Measurements from ENCODE around the gene EDEM3.
"Not testable (repeated sequence)": the region's sequence is repeated elsewhere in the genome, so short reads cannot be mapped to it uniquely, and the experiment has no call there.

The EDEM3 gene, protein sequence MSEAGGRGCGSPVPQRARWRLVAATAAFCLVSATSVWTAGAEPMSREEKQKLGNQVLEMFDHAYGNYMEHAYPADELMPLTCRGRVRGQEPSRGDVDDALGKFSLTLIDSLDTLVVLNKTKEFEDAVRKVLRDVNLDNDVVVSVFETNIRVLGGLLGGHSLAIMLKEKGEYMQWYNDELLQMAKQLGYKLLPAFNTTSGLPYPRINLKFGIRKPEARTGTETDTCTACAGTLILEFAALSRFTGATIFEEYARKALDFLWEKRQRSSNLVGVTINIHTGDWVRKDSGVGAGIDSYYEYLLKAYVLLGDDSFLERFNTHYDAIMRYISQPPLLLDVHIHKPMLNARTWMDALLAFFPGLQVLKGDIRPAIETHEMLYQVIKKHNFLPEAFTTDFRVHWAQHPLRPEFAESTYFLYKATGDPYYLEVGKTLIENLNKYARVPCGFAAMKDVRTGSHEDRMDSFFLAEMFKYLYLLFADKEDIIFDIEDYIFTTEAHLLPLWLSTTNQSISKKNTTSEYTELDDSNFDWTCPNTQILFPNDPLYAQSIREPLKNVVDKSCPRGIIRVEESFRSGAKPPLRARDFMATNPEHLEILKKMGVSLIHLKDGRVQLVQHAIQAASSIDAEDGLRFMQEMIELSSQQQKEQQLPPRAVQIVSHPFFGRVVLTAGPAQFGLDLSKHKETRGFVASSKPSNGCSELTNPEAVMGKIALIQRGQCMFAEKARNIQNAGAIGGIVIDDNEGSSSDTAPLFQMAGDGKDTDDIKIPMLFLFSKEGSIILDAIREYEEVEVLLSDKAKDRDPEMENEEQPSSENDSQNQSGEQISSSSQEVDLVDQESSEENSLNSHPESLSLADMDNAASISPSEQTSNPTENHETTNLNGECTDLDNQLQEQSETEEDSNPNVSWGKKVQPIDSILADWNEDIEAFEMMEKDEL

DNA sequence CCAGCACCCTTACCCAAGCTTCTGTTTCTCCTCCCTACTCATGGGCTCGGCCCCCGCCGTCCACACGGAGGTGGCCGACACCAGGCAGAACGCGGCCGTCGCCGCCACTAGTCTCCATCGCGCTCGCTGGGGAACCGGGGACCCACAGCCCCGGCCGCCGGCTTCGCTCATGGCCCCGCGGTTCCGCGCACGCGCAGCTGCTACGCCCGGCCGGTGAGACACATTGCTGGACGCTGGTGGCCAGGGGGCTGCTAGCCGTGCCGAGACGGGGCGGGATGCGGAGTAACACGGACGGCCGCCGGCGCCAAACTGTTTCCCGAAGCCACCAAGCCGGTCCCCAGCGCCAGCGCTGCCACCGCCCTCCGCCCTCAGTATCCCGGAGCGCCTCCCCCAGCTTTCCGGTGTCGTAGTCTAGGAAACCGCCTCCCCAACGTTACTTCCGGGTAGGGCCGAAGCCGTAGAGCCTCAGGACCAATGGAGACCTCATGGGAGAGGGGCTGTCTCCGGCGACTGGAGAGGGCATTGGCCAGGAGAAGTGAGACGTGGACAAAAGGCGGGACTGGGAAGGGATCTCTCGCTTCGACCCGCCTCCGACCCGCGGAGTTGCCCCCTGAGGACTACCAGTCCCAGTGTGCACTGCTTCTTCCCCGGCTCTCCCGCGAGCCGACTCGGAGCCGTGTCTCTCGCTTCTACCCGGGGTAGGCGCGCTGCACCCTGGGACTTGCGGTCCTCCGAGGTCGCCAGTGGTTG, at the start of gene EDEM3:
TSS of gene EDEM3 (minus strand) at position 383 of the 750 bp plus-strand sequence. CDS start at position 171, 212 bp downstream.
- peak; percentile 94 to 98 for DNase-seq (ENCODE audit: extremely low read depth in 1 of 2, low read depth in 1 of 2)

DNA sequence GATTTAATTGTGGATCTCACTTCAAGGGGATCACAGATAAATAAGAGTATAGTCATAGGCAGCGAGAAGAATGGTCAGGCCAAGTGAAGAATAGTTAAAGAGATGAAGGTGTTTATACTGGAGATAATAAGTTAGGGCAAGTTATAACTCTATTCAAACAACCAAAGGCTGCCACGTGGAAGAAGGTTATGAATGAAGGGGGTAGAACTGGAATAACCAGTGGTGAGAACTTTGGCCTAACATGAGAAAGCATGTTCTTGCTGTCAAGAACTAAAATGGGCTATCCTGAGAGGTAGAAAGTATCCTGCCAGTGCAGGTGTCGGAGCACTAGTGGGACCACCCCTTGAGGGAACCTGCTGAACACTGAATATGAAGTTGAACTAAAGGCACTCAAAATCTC, 49.6 kb upstream of the EDEM3 start:
- no peak for DNase-seq (ENCODE audit: extremely low read depth in 1 of 2, low read depth in 1 of 2)

DNA sequence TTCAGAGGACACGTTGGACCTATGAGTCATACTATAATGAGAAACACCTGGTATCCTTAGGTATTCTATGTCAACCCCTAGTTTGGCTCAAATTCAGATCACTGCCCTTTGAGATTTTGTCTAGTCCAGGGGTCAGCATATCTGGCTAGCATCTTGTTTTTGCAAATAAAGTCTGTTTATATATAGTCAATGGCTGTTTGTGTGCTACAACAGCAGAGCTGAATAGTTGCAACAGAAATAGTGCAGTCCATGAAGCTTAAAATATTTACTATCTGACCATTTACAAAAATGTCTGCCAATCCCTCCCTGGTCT, 48.5 kb upstream of the EDEM3 start:
- no peak for DNase-seq (ENCODE audit: extremely low read depth in 1 of 2, low read depth in 1 of 2)

DNA sequence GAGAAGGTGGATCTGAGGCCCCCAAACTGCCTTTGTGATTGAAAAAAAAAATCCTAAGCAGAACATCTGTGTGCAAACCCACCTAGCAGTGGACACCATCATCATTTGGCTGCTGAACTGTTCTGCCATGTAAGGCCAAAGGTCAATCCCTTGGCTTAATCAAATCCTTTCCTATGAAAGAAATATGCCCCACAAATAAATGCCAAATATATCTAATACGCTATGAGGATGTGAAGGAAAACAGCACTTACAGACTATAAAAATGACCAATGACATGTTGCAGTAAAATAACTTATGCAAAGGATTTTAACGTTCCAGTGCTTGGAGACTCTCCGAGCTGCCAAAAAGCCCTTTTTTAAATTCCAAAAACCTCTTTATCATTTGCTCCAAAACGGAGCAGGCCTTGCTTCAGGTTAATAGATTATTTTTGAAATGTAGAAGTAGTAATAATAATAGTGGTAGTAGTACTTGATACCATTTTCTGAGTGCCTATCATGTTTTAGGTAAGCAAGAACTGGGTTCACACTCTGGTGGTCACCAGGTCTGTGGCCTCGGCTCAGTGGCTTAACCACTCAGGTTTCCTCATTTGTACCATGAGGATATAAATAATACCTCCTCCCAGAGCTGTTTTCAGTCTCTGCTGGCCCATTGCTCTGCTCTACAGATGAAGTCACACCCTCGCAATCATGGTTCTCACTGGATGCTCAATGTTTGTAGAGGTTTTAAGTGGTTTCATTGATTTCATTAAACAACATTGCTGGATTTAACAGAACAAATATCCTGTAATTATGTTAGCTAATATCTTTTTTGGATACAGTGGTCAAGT, 47.9 kb upstream of the EDEM3 start:
- no peak for DNase-seq (ENCODE audit: extremely low read depth in 1 of 2, low read depth in 1 of 2)

DNA sequence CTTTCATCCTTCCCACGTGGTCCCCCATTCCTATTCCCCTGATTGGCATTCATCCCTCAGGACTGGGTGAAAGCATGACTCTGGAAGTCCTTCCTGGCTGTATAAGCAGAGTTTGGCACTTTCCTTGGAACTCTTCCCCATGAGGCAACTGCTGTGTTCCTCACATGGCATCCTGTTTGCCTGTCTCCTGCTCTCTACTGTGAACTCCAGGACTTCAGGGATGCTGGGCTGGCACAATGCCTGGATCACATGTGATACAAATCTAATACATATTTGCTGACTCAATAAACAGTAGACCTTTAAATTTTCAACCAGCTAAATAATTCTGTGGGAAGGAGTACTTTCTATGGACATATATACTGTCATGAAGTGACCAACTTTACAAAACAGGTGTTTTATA, 46.8 kb upstream of the EDEM3 start:
- no peak for DNase-seq (ENCODE audit: extremely low read depth in 1 of 2, low read depth in 1 of 2)

DNA sequence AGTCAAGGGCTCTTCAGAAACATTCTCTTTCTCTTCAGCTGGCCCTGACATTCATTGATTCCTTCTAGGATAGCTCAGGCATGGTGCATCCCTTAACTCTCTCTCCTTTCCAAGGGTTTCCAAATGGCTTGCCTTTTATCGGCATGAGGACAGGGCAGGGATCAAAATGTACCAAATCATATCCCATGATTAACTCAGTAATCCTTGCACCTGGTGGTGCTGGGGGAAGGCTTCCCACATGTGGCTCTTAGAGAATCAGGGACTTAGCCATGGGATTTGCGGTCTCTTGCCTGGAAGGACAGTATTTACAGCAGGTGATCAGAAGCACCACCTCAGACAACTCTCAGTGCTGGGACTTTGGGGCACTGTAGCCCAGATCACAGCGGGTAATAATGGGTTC, 46.2 kb upstream of the EDEM3 start:
- no peak for DNase-seq (ENCODE audit: extremely low read depth in 1 of 2, low read depth in 1 of 2)

DNA sequence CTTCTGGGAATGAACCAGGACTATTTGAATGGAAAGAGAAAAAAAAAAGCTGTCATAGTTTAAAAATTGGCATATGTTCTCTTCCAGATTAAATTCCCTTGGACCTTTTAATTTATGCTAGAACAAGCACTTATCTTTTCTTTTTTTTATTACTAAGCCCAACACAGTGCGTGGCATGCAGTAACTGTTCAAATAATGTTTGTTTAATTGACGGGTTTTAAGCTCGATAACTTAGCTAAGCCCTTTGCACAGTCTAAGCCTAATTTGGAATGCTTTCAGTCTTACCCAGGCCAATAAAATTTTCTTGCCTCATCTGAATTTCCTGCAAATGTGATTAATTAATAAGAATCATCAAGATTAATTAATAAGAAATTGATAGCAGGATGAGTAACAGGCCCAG, 39.3 kb upstream of the EDEM3 start:
- DNase-seq (ENCODE audit: extremely low read depth in 1 of 2, low read depth in 1 of 2) = no peak

DNA sequence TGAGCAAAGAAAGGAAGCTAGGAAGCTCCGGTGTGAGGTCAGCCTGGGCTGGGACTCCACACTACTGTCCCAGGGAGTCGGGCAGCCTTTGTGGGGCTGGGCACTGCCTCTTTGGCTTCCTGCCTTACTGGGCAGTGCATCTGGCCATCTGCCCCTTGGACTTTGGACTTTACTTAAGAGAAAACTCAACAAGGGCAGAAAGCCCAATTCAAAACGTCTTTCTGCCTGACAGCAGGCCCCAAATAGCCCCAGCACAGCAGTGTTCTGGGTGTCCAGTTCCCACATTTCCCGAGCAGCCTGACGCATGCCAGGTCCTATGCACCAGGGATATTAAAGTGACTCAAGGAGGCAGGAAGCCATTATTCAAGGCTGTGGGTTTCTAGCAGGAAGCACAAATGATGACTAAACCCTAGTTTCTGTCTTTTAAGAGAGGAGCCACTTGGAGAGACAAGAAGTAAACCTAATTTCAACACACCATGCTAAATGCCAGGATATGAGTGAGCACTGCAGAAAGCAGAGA, 37.9 kb upstream of the EDEM3 start:
- DNase-seq (ENCODE audit: extremely low read depth in 1 of 2, low read depth in 1 of 2) = no peak

DNA sequence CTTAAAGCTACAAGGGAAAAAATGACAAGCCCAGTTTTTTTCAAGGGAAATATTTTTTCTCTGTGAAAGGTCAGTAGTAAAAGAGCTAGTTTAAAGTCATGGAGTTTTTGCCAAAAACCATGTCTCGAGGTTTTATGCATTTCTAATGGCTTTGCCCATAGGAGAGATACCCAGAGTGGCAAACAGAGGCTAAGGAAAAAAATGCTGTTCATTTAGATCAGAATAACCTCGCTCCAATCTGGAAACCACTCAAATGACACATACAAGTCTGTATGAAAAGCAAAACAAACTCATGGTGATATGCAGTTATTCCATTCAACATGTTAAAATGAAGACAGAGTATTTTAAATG, 36.9 kb upstream of the EDEM3 start:
- no peak for DNase-seq (ENCODE audit: extremely low read depth in 1 of 2, low read depth in 1 of 2)

DNA sequence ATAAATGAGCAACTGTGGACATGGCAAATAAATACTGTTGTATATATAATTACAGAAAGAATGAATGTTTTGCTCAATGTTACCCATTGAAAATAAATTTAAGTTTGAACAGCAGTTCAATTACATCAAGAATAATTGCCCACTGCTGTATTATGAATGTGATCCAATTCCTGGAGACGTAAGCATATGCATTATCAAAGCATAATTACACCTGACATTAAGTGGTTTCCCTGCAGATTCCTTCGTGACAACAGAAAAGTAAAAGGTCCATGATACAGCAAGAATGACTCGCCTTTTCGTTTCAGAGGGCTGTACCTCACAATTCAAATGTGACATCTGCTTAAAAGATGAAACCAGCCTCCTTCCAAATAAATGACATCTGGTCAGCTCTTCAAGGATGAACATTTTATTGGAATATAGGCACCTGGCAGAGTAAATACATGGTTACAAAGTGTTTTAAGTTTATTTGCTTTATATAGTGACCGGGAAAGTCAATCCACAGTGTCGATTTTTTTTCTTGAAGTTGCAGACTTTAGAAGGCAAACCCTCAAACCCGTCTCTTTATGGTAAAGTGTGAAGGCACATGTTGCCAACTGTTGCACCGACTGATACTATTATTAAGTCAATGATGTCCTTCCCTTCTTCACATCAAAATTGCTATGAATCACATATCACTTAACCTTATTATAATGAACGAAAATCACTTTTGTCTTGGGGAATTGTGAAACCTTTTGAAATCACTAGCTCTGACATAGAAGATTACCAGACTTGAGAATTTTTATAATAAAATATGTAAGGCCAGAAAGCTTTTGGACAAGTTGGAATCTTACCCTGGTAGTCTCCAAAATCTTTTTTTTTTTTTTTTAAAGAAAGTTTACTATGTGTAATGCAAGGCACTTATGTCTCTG, 36.2 kb upstream of the EDEM3 start:
- DNase-seq (ENCODE audit: extremely low read depth in 1 of 2, low read depth in 1 of 2) = no peak

DNA sequence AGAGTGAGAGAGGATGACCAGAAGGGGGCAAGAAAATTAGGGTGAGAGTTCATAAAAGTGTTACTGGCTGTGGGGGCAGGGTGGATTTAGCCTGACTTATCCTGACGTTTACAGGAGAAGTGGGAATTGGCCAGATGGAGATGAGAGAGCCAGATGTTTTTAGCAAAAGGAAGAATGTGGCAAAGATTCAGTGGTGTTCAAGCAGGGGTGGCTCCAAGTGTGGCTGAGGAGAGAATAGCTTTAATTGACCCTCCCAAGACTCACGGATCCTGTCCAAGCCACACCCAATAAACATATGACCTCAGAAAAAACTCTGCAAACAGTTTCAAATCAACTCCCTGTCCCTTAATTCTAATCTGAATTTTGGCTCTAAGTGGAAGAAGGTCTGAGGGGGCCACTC, 35.2 kb upstream of the EDEM3 start:
- DNase-seq (ENCODE audit: extremely low read depth in 1 of 2, low read depth in 1 of 2) = no peak

DNA sequence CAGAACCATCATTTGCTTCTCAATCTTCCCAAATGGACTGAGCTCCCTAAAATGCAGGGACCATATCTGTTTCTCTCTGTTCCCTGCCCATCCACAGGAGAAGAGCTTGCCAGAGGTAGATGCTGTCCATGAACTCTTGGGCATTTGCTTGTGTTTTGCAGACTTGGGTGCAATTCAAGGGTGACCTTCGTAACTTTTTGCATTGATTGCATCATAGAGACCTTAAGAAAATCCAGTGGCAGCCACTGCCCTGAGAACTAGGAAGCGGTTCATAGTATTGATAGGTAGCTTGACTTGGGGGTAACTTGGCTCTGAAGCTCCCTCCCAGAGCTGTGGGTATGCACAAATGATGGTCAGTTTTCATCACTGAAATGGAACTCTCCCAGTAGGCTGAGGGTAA, 34.3 kb upstream of the EDEM3 start:
- DNase-seq (ENCODE audit: extremely low read depth in 1 of 2, low read depth in 1 of 2) = no peak

DNA sequence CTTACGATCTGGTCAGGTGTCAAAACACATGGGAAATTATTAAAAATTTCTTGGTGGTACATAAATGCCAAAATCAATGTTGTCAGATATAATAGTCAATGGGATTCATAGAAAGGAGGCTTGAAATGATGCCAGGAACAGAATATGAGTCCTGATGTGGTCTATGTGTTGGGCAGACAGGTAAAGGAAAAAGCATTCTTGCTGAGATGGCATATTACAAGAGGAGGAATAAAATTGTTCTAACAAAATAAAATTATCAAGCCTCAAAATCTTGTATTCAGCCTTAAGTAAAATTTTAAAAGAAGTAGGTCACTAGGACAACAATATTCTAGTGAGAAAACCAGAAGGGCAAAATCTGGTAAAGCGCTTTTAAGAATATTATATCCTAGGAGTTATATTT, 30.9 kb upstream of the EDEM3 start:
- DNase-seq (ENCODE audit: extremely low read depth in 1 of 2, low read depth in 1 of 2) = no peak

DNA sequence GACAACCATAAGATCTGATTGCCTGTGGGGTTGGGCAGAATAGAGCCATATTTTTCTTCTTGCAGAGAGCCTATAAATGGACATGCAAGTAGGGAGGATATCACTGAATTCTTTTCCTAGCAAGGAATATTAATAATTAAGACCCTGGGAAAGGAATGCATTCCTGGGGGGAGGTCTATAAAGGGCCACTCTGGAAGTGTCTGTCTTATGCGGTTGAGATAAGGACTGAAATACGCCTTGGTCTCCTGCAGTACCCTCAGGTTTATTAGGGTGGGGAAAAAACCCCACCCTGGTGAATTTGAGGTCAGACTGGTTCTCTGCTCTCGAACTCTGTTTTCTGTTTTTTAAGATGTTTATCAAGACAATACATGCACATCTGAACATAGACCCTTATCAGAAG, 29.1 kb upstream of the EDEM3 start:
- DNase-seq (ENCODE audit: extremely low read depth in 1 of 2, low read depth in 1 of 2) = not testable (repeated sequence)

DNA sequence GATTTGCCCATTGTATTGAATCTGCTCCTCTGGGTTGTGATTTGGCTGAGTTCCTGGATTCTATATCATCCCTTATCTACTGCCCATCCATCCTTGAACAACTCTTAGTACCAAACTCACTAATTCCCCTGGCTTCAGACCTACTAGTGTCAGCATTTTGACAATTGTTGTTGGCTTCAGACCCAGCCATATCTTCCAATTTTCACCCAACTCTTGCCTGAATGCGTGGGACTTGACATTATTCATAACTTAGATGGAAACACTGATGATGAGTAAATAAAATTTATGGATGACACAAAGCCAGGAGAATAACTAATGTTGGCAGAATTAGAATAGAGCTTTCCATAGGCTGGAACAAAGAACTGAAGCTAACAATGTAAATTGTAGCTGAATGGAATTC, 27.3 kb upstream of the EDEM3 start:
- no peak for DNase-seq (ENCODE audit: extremely low read depth in 1 of 2, low read depth in 1 of 2)

DNA sequence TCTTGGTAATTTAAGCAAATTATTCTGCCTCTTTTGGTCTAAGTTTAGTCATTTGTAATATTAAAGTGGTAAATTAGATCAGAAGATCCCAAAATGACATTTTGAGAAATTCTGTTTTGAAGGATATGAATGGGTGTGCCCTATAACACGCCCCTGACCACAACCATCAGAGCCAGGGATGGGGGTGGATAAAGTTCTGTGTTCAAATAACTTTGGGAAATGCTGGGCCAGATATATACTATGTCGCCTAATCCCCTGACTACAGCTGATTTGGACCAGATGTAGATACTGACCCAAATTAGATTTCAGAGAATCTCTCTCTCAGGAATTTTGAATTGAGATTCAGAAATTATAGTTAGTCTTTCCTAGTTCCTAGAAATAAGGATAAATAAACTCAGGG, 21.2 kb upstream of the EDEM3 start:
- no peak for DNase-seq (ENCODE audit: extremely low read depth in 1 of 2, low read depth in 1 of 2)

DNA sequence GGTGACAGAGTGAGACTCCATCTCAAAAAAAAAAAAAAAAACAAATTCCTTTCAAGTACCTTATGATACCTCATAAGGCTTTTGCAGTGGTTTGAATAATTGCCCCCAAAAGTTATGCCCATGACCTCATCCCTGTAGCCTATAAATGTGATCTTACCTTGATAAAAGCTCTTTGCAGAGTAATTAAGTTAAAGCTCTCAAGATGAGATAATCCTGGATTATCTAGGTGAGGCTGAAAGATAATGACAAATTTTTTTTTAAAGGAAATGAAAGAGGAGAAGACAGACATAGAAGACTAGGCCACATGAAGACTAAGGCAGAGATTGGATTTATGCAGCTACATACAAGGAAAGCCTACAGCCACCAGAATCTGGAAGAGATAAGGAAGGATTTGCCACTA, 20.7 kb upstream of the EDEM3 start:
- DNase-seq (ENCODE audit: extremely low read depth in 1 of 2, low read depth in 1 of 2) = no peak

DNA sequence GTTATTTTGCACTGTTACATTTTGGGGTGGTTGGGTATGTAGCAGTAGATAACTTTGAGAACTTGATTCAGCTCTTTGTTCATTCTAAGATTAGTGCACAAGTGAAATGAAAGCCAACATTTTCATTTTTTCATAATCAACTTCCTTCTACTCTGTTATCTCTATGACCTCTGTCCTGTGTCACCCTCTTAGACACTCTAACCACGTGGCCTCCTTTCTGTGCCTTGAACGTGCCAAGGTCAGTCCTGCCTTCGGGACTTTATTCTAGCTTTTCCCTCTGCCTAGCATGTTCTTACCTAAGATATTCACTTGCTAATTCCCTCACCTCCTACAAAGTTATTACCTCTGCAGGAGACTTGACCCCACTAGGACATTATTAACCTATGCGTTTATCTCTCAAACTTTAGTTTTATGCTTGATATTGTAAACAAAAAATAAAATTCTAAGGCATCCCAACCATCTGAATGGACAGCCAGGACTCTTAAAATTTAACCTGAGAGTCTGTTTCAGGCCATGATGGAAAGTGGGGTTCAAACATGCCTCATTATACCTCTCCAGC, 19.2 kb upstream of the EDEM3 start:
- DNase-seq (ENCODE audit: extremely low read depth in 1 of 2, low read depth in 1 of 2) = no peak

DNA sequence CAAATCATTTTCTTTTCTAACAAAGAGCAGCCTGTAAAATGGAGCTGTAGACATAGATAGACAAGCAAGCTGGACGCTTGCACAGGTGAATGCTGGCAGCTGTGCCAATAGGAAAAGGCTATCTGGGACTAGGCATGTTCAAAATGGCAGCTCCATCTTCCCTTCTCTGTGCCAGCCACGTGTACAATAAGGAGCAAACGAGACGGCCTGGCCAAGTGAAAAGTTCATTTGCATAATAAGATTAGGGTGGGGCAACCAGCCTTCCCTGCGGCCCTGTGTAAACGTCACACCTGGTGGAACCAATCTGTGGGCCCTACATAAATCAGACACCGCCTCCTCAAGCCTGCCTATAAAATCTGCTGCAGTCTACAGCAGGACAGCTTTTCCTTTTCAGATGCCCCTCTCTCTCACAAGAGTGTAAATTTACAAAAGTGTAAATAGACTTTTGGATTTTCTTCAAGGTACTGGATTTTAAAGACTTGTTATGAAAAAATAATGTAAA, 16.6 kb upstream of the EDEM3 start:
- DNase-seq (ENCODE audit: extremely low read depth in 1 of 2, low read depth in 1 of 2) = no peak
